Endothelial cell of umbilical vein (primary cell): ENCODE measurements around the gene KRT1. TPM values are rescaled to one million over a fixed set of nuclear protein-coding genes. Genes with fewer than 3 reads are reported as not detected.

Experiments
- BruUV-seq: library from RNA; stranded (reverse); fragments of 400-500 nt; replicated peaks from 2 replicates; lab custom pipeline; 2021; lab: Mats Ljungman, UMichigan
- CTCF ChIA-PET: fragments of 300-600, 350-600 bp; sonication (Branson Sonifier 250); formaldehyde crosslinking; loops from one replicate; lab custom pipeline; 2021; ENCODE audit warnings: antibody characterized with exemption, inconsistent platforms; lab: Charles Lee
- POLR2A ChIA-PET: fragments of 300-600, 350-600 bp; sonication (Branson Sonifier 250); formaldehyde crosslinking; loops from one replicate; lab custom pipeline; 2021; ENCODE audit warnings: antibody characterized with exemption, inconsistent platforms; lab: Charles Lee
- DNase-seq: peaks from one replicate; pipeline ENCODE4 v3.0.0-alpha.2; 2011; ENCODE audit warnings: low read depth, low spot score
- FAIRE-seq: peaks from 2 replicates; lab custom pipeline; 2011; peaks lifted over from hg19 to GRCh38; lab: Jason Lieb, UNC
- H2AFZ ChIP-seq: 2 replicates; pipeline ENCODE4 v1.6.0; 2012; ENCODE audit warnings: low read depth, low read length, control low read depth, inconsistent platforms
- H3K27ac ChIP-seq: 2 replicates; pipeline ENCODE4 v1.5.1; 2011; ENCODE audit warnings: low read depth, mild to moderate bottlenecking, control low read depth, low read length, moderate library complexity; ENCODE audit not compliant: insufficient read depth
- H3K27me3 ChIP-seq, 2 experiments: 2 replicates each; pipeline versions ENCODE4 v1.6.0 to v1.6.1; 2011; ENCODE audit warnings: low read length in 2 of 2, mixed read lengths in 1 of 2; ENCODE audit not compliant: control insufficient read depth in 2 of 2, insufficient read depth in 2 of 2
- H3K36me3 ChIP-seq, 2 experiments: 2 replicates in 1 of 2; 3 replicates in 1 of 2; pipeline ENCODE4 v1.5.1; 2011; ENCODE audit warnings: low read length in 2 of 2, mild to moderate bottlenecking in 1 of 2, moderate library complexity in 1 of 2; ENCODE audit not compliant: control insufficient read depth in 2 of 2, insufficient read depth in 2 of 2; ENCODE audit errors: extremely low read depth in 1 of 2
- H3K4me1 ChIP-seq: 3 replicates; pipeline ENCODE4 v1.5.1; 2011; ENCODE audit warnings: mild to moderate bottlenecking, low read length; ENCODE audit not compliant: control insufficient read depth, insufficient read depth; ENCODE audit errors: extremely low read depth
- H3K4me2 ChIP-seq: 2 replicates; pipeline ENCODE4 v1.6.1; 2011; ENCODE audit warnings: low read length, control low read depth, mixed read lengths; ENCODE audit not compliant: insufficient read depth
- H3K4me3 ChIP-seq, 3 experiments: fragments of 200-600 bp in 1 of 3; sonication (generic), shearing (Covaris generic) in 1 of 3; replicated peaks in 1 of 3; 2 replicates each; pipeline ENCODE4 v1.5.1; 2011 to 2016; ENCODE audit warnings: control low read depth in 3 of 3, low read length in 3 of 3, mild to moderate bottlenecking in 2 of 3, inconsistent platforms in 1 of 3, low read depth in 1 of 3, moderate library complexity in 1 of 3; ENCODE audit not compliant: insufficient read depth in 1 of 3
- H3K79me2 ChIP-seq: 2 replicates; pipeline ENCODE4 v1.6.0; 2012; ENCODE audit warnings: low read length, inconsistent platforms; ENCODE audit not compliant: control insufficient read depth, insufficient read depth
- H3K9ac ChIP-seq: replicated peaks from 2 replicates; pipeline ENCODE3; 2011; ENCODE audit warnings: low read length, control low read depth; ENCODE audit not compliant: insufficient read depth; ENCODE audit errors: extremely low read depth
- H3K9me1 ChIP-seq: replicated peaks from 3 replicates; pipeline ENCODE4 v1.6.0; 2011; ENCODE audit warnings: mild to moderate bottlenecking, low read length; ENCODE audit not compliant: control insufficient read depth, insufficient read depth; ENCODE audit errors: extremely low read depth
- H3K9me3 ChIP-seq: replicated peaks from 2 replicates; pipeline ENCODE4 v1.5.1; 2012; ENCODE audit warnings: low read length, inconsistent platforms; ENCODE audit not compliant: control insufficient read depth, insufficient read depth
- H4K20me1 ChIP-seq: replicated peaks from 2 replicates; pipeline ENCODE3; 2011; ENCODE audit warnings: mild to moderate bottlenecking, low read length; ENCODE audit not compliant: control insufficient read depth, insufficient read depth; ENCODE audit errors: extremely low read depth
- EZH2 ChIP-seq: IDR thresholded peaks from 2 replicates; pipeline ENCODE4 v1.6.1; 2012; ENCODE audit warnings: borderline replicate concordance, low read depth, mild to moderate bottlenecking, moderate library complexity, low read length, inconsistent platforms; ENCODE audit not compliant: severe bottlenecking
- FOS ChIP-seq: IDR thresholded peaks from 2 replicates; pipeline ENCODE4 v1.6.1; 2011; ENCODE audit warnings: mild to moderate bottlenecking, low read length, moderate library complexity, borderline replicate concordance; ENCODE audit not compliant: insufficient read depth
- JUN ChIP-seq: IDR thresholded peaks from 2 replicates; pipeline ENCODE4 v1.6.1; 2011; ENCODE audit warnings: borderline replicate concordance, low read depth; ENCODE audit not compliant: insufficient read length, insufficient read depth
- MAX ChIP-seq: IDR thresholded peaks from 2 replicates; pipeline ENCODE4 v1.6.1; 2011; ENCODE audit not compliant: insufficient read depth, insufficient read length
- POLR2A ChIP-seq: IDR thresholded peaks from 2 replicates; pipeline ENCODE4 v1.6.1; 2012; ENCODE audit warnings: low read depth, mild to moderate bottlenecking, control low read depth, low read length
- dilution Hi-C: fragments of 300-500 bp; cut with MboI; formaldehyde crosslinking; loops from one replicate; pipeline ENCODE4 v1.15.0; 2019; ENCODE audit warnings: low sequenced_read_pairs; ENCODE audit not compliant: extremely low pct_ligation_motif_present
- intact Hi-C: fragments of 100-400 bp; cut with micrococcal nuclease; formaldehyde crosslinking; loops from one replicate; pipeline ENCODE4 v1.10.0; 2022
- polyA plus RNA-seq, 4 experiments: library from polyadenylated mRNA; depleted of rRNA in 3 of 4; stranded (reverse) in 3 of 4; unstranded in 1 of 4; fragments of >200 nt; gene quantifications; 2 replicates each; pipeline versions ENCODE4 v1.2.1 to v1.2.3, GENCODE V29; 2011 to 2012; ENCODE audit warnings: missing spikeins in 1 of 4
- total RNA-seq: library from RNA; stranded (reverse); gene quantifications from 2 replicates; pipeline ENCODE4 v1.2.3, GENCODE V29; 2021
- TF ChIP-seq, protein P1 (sequence below), 2 donors: IDR thresholded peaks; 1 replicate in 1 of 2; 2 replicates in 1 of 2; pipeline ENCODE4 v1.5.1; 2011; ENCODE audit warnings: low read length in 2 of 2, mild to moderate bottlenecking in 2 of 2, moderate library complexity in 2 of 2, control low read depth in 1 of 2, inconsistent platforms in 1 of 2, low read depth in 1 of 2; ENCODE audit not compliant: insufficient read depth in 1 of 2; ENCODE audit errors: extremely low read depth in 1 of 2

KRT1 gene
- total and polyA plus RNA-seq, 2 donors (not counting 3 experiments of a cell fraction or from before 2014, with no cell fraction given) = not detected

- no peak overlapping the region for H3K9ac ChIP-seq
- no peaks in the 10 kb centered on the region for H3K36me3 ChIP-seq
- no peak for TF ChIP-seq FOS
- intact Hi-C loops = no loop called here
- DNase-seq = no peak
- no peak overlapping the region for H2AFZ ChIP-seq
- CTCF ChIA-PET = interaction anchor here (1.0 to 1.4 kb wide), 2 partner anchors 17 to 221 kb away, joined by 3 to 4 read pairs; no protein-coding TSS in a partner anchor
- H3K27ac ChIP-seq = no peak overlapping the region
- no peak for FAIRE-seq
- no peaks in the 10 kb centered on the region for H3K9me1 ChIP-seq
- H3K4me1 ChIP-seq = no peaks in the 10 kb centered on the region
- H3K9me3 ChIP-seq = no peaks in the 10 kb centered on the region
- no peak overlapping the region for H3K4me2 ChIP-seq
- no peak overlapping the region for H3K4me3 ChIP-seq
- dilution Hi-C loops = no loop called here
- BruUV-seq = no TSS peak
- POLR2A ChIA-PET = no interaction called here
- H4K20me1 ChIP-seq = no peaks in the 10 kb centered on the region
- peaks cover 0 to 1% of the 10 kb centered on the region in 2 experiments for H3K27me3 ChIP-seq
- H3K79me2 ChIP-seq = no peaks in the 10 kb centered on the region
Observed at GRCh38 chr12:52659395-52659794, 20.8 kb downstream of the KRT1 start.

- CTCF ChIA-PET = interaction anchor here (1.1 to 1.9 kb wide), 2 partner anchors 17 to 25 kb away, joined by 3 to 5 read pairs; no protein-coding TSS in a partner anchor
Observed at GRCh38 chr12:52658196-52658595, 22.0 kb downstream of the KRT1 start.

More at GRCh38 chr12:52658196-52658595, 22.0 kb downstream of the KRT1 start:
- no peak overlapping the region for H3K9ac ChIP-seq
- BruUV-seq = no TSS peak
- intact Hi-C loops (no loop called here), dilution Hi-C loops (no loop called here)
- DNase-seq = no peak
- no peak overlapping the region for H3K4me2 ChIP-seq
- H3K27ac ChIP-seq = no peak overlapping the region
- no peaks in the 10 kb centered on the region for H3K79me2 ChIP-seq
- no peaks in the 10 kb centered on the region for H3K4me1 ChIP-seq
- H3K9me3 ChIP-seq = no peaks in the 10 kb centered on the region
- H2AFZ ChIP-seq = no peak overlapping the region
- FAIRE-seq = no peak
- H3K36me3 ChIP-seq = no peaks in the 10 kb centered on the region
- TF ChIP-seq JUN (no peak), POLR2A (no peak), MAX (no peak), EZH2 (no peak)
- TF ChIP-seq, protein P1, sequence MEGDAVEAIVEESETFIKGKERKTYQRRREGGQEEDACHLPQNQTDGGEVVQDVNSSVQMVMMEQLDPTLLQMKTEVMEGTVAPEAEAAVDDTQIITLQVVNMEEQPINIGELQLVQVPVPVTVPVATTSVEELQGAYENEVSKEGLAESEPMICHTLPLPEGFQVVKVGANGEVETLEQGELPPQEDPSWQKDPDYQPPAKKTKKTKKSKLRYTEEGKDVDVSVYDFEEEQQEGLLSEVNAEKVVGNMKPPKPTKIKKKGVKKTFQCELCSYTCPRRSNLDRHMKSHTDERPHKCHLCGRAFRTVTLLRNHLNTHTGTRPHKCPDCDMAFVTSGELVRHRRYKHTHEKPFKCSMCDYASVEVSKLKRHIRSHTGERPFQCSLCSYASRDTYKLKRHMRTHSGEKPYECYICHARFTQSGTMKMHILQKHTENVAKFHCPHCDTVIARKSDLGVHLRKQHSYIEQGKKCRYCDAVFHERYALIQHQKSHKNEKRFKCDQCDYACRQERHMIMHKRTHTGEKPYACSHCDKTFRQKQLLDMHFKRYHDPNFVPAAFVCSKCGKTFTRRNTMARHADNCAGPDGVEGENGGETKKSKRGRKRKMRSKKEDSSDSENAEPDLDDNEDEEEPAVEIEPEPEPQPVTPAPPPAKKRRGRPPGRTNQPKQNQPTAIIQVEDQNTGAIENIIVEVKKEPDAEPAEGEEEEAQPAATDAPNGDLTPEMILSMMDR (IDR thresholded peaks at IDR 0.05; ENCODE audit: extremely low read depth in 1 of 2, insufficient read depth in 1 of 2, low read depth in 1 of 2, low read length in 2 of 2) = no peak
- POLR2A ChIA-PET = no interaction called here
- H3K27me3 ChIP-seq = peaks cover 1 to 3% of the 10 kb centered on the region in 2 experiments
- H3K4me3 ChIP-seq = no peak overlapping the region
- no peaks in the 10 kb centered on the region for H4K20me1 ChIP-seq
- H3K9me1 ChIP-seq = no peaks in the 10 kb centered on the region
